Measurements from ENCODE around the gene PACSIN1. TPM values are rescaled to one million over a fixed set of nuclear protein-coding genes. Genes with fewer than 3 reads are reported as not detected.

The PACSIN1 gene
- total RNA-seq, 1 donor from 2014 or later = 1.9 TPM

- DNase-seq (ENCODE audit: low spot score) = no peak
Observed at GRCh38 chr6:34544052-34544604, 78.3 kb downstream of the PACSIN1 start.

- DNase-seq (ENCODE audit: low spot score) = no peak
Observed at GRCh38 chr6:34544776-34545471, 79.0 kb downstream of the PACSIN1 start.

- DNase-seq (ENCODE audit: low spot score) = peak; percentile 81
Observed at GRCh38 chr6:34546551-34547321, 80.9 kb downstream of the PACSIN1 start.

- DNase-seq (ENCODE audit: low spot score) = no peak
Observed at GRCh38 chr6:34547701-34548644, 82.1 kb downstream of the PACSIN1 start.

- DNase-seq (ENCODE audit: low spot score) = no peak
Observed at GRCh38 chr6:34549026-34549803, 83.3 kb downstream of the PACSIN1 start.

DNA sequence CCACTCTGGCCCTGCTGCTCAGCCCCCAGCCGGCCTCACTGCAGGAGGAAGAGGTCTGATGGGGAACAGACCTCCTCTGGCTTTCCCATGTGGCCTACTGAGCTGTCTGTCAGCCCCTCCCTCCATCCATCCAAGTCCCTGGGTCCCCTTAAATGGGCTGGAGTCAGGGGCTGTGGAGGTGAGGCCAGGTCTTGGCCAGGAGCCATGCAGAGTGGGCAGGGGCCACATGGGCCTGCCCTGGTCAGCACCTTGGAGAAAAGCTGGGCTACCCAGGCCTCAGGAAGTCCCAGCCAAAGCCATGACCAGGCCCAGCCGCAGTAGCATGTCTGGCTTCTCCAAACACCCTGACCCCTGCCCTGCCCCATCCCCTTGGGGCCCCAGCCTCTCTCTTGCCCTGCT is 83.9 kb downstream of the PACSIN1 start:
- no peak for DNase-seq (ENCODE audit: low spot score)

DNA sequence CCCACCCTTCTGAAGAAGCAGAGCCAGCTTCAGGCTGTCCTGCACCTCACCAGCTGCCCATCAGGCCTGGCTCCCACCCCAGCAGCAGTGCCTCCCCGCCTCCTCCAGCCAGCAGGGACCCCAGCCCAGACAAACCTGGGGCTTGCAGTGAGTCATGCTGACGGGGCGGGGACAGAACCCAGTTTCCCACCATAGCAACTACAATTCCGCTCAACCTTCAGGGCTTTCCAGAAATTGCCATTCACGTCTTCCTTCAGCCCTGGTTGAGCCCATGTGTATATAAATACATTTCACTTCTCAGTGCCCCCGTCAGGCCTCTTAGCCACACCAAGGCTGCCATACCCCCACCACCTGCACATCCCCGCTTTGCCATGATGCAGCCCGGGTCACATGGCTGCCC is 85.8 kb downstream of the PACSIN1 start:
- no peak for DNase-seq (ENCODE audit: low spot score)

GRCh38 chr6:34552620-34553019 is 86.7 kb downstream of the PACSIN1 start:
- no peak for DNase-seq (ENCODE audit: low spot score)

- no peak for DNase-seq (ENCODE audit: low spot score)
Observed at GRCh38 chr6:34553146-34553545, 87.3 kb downstream of the PACSIN1 start.

GRCh38 chr6:34553750-34554149 is 87.9 kb downstream of the PACSIN1 start:
- DNase-seq (ENCODE audit: low spot score) = no peak

DNA sequence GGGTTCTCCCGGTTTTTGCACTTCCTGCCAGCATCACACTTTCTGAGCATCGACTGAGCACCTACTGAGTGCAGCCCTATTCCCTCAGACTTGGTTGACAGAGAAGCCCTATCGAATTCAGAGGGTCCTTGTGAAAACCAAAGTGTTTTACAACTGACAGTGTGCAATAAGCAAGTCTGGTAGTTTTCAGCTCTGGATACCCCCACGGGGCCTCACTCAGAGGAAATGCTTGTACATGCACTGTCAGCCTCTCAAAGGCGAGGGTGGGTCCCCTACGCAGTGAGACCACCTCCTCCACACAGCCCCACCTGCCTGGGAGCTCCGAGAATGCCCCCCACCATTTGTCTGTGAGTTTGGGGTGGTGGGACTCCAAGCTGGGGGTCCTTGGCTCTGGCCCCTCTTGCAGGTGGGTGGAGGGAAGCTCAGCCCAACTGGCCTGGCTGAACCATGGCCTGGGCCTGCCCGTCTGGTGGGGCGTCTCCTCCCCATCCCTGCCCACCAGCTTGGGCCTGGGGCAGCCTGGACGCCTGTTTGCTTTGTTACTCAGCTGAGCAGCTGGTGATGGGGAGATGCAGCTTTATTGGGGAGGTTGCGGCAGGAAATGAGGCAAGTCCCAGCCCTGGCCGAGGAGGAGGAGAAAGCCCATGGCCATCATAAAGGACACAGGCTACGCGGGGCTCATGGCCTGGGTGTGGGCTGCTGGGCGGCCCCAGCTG is 88.6 kb downstream of the PACSIN1 start:
- DNase-seq (ENCODE audit: low spot score) = no peak

- DNase-seq (ENCODE audit: low spot score) = no peak
Observed at GRCh38 chr6:34555007-34555322, 89.1 kb downstream of the PACSIN1 start.

DNA sequence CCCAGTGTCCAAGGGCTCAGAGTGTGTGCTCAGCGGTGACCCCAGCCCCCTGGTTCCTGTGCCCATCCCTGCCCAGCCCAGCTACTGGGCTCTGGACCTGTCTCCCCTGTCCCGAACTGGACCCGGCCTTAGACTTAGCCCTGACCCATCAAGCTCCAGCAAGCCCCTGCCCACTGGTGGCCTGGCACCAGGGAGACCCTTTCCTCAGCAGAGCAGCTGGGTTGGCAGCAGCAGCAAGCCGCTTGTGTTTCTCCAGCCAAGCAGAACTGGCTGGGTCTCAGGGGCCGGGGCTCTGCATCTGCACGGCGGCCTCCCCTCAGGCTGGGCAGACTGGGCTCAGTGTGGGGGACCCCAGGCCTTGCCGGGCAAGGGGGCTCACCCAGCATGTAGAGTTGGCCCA is 89.5 kb downstream of the PACSIN1 start:
- no peak for DNase-seq (ENCODE audit: low spot score)

GRCh38 chr6:34556031-34556471 is 90.2 kb downstream of the PACSIN1 start, which contains the start of gene SPDEF:
TSS of gene SPDEF (minus strand) at chr6:34556329. CDS start at chr6:34544455, 11,874 bp downstream.
- peak; percentile 55 for DNase-seq (ENCODE audit: low spot score)

GRCh38 chr6:34556493-34556892 is 90.6 kb downstream of the PACSIN1 start:
- DNase-seq (ENCODE audit: low spot score) = no peak

DNA sequence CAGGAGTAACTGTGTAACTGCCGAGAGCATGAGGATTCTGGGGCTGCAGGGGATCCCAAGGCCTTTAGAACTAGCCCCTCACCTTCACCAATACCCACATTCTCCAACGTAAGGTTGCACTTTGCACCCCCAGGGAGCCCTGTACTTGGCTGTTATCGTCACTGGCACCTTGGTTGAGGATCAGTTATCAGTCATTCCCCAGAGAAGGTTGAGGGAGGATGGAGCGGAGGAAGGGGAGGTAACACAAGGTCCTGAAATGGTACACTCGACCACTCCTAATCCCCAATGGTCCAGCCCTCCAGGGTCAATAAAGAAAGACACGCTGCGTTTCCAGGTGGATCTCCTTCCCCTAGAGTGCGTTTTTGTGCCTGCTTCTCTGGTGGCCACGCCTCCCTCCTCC is 91.4 kb downstream of the PACSIN1 start:
- DNase-seq (ENCODE audit: low spot score) = no peak

- DNase-seq (ENCODE audit: low spot score) = no peak
Observed at GRCh38 chr6:34558172-34558714, 92.4 kb downstream of the PACSIN1 start.

- no peak for DNase-seq (ENCODE audit: low spot score)
Observed at GRCh38 chr6:34559651-34560365, 93.9 kb downstream of the PACSIN1 start.

Measured in ureter (tissue), 1 donor.